ENCODE results near the gene PRKN.

Gene PRKN

DNA sequence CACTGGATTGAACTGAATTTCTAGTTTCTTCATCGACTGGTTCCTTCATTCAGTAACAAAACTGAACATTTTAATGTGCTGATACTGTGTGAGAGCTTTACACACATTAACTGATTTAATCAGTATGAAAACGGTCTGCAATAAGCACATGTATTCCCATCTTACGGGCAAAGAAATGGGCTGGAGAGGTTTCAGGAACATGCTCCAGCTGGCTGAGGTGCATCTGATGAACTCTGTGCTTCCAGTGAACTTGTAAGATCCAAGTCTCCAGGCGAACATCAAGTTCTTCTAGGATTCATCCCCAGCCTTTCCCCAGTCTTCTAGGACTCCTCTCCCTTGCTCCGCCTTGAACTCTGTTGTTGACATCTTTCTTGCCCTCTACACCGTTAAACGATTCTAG, 1233.0 kb downstream of the PRKN start:
- no peak for DNase-seq

DNA sequence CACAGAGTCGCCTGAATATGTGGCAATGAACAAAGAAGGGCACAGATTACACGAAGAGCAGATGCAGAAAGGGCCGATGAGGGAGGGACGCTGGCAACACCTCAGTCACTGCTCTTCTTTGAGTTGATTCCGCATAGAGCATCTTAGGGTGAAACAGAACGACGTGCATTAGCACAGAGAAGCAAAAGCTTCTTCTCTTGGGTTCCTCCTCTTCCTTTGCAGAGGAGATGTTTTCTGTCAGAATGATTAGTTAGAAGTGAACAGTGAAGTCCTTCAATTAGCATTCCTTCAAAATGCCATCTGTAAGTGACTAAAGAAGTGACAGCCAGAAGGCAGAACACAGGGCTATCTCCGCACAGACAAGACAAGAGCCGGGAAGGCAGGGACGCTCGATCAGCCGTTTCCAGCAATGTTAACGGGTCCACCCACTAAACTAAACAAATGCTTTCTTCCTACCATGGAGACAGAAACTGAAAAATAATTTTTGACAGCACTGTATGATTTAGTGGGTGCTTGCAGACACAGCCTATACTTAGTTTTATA, 1233.9 kb downstream of the PRKN start:
- no peak for DNase-seq

- no peak for DNase-seq
Observed at GRCh38 chr6:161489626-161490306, 1237.8 kb downstream of the PRKN start.

GRCh38 chr6:161487694-161488093, 1239.9 kb downstream of the PRKN start:
- DNase-seq, result no peak

DNA sequence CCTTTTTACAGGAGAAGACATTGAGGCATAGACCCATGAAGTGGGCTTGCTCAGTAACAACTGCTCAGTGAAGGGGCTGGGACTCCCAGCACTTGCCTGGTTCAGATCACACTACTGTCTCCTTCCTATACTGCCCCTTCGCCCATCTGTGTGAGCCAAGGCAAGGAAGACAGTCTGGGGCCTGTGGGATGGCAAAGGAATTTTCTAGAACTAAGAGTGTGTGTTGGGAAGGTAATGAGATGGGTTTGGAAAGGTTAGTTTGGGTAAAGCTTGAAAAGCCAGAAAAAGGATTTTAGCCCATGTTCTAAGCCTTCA, 1240.4 kb downstream of the PRKN start:
- DNase-seq, result no peak

- DNase-seq, result no peak
Observed at GRCh38 chr6:161486361-161487216, 1241.0 kb downstream of the PRKN start.

GRCh38 chr6:161482517-161482858, 1245.1 kb downstream of the PRKN start:
- DNase-seq, result no peak

DNA sequence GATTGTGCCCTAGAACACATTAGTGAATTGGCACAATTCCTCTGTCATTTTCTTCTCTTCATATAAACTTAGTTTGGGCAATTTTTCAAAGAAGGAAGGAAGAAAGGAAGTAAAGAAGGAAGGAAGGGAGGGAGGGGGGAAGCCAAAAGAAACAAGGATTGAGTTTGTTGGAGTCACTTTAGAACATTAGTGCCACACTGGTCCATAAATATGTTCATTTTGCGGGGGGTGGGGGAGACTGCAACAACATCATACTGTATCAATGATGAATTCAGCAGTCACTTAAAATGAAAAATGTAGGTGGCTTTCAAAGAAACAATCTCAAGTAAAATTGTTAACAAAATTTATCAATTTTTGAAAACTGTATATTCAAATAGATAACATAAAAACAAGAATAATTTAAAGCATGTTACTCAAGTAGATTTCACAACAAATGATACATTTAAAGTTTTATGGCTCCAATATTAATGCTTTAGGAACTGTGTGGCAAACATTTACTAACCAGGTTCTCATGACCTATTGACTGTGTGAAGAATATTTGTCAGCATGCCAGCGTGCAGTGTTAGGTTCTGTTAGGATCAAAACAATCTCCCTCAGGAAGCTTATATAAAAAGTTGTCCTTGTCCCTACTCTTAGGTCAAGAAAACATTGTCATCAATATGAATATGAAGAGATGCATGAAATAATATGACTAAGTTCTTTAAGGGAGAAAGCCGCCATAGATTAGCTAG, 1245.6 kb downstream of the PRKN start:
- no peak for DNase-seq

DNA sequence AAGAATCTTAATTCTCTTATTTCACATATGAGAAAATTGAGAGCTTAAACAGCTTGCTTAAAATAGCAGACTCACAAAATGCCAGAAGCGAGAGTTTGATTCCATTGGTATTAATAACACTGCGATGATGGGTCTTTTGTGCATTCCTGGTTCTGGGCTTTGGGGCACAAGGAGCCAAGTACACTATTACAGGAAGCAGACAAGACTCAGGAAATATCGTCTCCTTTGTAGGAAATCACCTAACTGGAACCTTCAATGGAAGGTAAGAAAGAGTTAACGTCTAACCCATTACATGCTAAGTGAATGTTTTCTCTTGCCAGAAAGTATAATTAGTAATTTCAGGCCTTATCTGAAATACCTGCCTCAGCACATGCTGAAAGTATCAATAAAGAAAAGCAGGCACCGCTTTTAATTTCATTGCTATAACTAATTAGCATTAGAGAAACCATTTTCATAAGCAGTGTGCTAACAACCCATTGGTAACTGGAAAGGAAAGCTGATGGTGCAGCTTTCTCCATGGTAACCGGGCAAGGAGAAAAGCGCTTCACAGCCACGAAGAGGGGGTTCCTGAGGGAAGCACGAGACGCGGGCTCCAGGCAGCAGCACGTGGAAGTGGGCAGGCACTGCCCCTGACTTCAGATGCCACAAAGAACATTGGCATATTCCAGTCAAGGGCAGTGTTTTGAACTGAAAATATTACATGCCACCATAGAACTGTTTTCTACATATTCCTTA, 1247.0 kb downstream of the PRKN start:
- no peak for DNase-seq

GRCh38 chr6:161479376-161479775, 1248.2 kb downstream of the PRKN start:
- DNase-seq, result no peak

DNA sequence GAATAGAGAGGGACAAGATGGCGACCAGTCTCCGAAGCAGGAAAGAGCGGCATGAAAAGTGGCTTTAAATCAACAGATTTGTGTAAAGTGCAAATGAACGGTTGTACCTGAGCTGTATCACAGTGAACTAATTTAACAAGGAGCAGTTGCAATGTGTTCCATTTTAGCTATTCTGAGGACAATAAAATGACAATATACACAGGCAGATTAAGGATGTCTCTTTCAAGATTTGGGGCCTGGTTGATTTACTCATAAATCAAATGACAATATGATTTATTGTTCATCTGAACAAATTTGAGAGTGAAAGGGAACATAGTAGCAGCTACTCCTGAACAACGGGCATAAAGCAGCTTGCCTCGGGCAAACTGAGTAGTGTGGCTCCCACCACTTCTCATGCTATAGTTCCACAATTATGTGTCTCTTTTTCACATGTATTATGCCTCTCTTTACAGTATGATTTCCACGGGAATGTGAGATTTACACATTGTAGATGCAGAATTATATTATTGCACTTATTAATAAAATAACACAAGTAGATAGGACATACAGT, 1249.6 kb downstream of the PRKN start:
- no peak for DNase-seq

DNA sequence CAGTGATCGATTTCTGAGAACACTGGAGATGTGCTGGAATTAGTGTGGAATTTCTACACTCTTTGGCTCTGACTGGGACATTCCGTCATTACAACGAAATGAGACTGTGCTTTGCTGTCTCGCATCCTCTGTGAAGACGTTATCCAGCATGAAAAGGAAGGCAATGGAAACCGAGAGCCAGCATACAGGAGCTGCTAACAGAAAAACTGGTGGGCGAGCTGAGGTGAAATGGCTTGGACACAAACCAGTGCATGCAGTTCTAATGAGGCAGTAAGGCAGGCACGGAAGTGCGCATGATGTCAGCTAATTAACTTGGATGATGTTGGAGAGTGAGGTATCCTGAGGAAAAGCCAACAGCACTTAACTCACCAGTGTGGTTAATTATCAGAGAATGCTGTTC, 1250.9 kb downstream of the PRKN start:
- no peak for DNase-seq

DNA sequence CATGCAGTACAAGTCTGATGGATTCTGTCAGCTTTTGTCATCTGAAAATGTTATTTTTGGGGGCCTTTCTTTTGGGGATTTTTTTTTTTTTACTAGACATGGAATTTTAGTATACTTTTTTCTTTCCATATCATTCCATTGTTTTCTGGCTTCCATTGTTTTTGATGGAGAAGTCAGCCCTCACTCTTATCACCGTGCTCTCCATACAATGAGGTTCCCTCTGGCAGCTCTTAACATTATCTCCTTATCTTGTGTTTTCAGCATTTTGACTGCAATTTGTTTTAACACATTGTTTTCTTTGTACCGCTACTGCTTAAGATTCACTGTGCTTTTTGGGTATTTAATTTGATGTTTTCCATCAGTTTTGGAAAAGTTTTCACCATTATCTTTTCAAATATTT, 1262.2 kb downstream of the PRKN start:
- no peak for DNase-seq

GRCh38 chr6:161463071-161463470, 1264.5 kb downstream of the PRKN start:
- no peak for DNase-seq

GRCh38 chr6:161462148-161462547, 1265.4 kb downstream of the PRKN start:
- no peak for DNase-seq

DNA sequence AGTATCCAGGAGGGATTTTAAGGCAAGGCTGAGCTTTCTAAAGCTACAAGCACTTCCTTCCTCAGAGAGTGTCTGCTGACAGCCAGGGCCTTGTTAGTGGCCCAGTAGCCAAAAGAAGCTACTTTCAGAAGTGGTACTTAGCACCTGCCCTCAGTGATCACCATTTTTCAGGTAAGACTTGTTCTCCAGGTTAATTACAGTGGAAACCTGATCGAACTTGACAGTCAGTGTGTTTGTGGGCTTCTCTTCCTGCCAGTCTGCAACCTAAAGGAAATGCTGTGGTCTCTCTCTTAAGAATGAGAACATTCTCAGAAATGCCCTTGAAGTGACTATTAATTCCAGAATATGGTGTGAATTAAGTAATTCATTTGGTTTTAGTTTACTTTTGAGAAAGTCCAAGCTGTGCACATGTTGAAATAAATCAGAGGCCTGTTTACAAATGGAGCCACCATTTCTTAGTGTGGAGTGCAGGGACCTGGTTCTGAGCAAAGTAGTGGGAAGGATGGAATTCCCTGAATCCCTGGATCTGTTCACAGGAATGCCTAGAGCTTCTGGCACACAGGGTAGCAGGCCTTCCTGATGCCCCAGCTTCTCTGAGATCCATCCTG, 1268.5 kb downstream of the PRKN start:
- no peak for DNase-seq

GRCh38 chr6:161458201-161458951, 1269.2 kb downstream of the PRKN start:
- DNase-seq, result no peak

GRCh38 chr6:161455848-161456247, 1271.7 kb downstream of the PRKN start:
- DNase-seq, result no peak

DNA sequence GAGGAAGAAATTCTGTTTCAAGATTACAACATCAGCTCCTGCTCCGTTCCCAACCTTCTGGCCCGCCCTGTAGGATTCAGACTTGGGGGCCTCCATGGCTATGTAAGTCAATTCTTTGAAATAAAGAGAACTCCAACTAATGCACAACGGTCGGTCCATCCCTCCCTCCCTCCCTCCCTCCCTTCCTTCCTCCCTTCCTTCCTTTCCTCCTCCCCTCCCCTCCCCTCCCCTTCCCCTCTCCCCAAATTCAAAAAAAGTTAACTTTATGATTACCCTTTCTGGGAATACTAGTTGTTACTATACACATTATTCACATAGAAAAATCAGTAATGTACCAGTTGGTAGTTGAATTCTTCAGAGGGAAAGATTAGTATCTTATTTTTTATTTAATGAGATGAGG, 1274.0 kb downstream of the PRKN start:
- DNase-seq, result no peak

DNA sequence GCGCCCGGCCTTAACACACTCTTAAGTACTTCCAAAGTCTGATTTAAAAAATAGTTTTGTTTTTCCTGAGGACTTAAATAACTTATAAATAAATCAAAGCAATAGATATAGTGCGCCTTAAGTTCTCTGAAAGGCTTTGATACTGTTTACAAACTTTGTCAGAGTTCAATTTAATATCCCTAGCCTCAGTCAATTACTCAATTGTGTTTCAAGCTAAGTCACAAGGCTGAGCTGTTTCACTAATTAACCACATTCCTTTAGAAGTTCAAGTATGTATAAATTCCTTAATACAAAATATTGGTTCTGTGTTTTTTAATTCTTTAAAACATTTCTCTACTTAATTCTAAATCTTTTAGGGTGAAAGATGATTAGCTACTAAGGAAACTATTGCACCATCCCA, 1275.3 kb downstream of the PRKN start:
- no peak for DNase-seq

GRCh38 chr6:161449521-161449920, 1278.0 kb downstream of the PRKN start:
- DNase-seq, result no peak

- DNase-seq, result no peak
Observed at GRCh38 chr6:161446949-161447348, 1280.6 kb downstream of the PRKN start.

All from DMS79 (cell line).